Endothelial cell of umbilical vein (primary cell): Measurements from ENCODE around the gene ATP2B2. TPM values are rescaled to one million over a fixed set of nuclear protein-coding genes. Genes with fewer than 3 reads are reported as not detected.

Experiments
- BruUV-seq: library from RNA; stranded (reverse); fragments of 400-500 nt; replicated peaks from 2 replicates; lab custom pipeline; 2021; lab: Mats Ljungman, UMichigan
- CTCF ChIA-PET: fragments of 300-600, 350-600 bp; sonication (Branson Sonifier 250); formaldehyde crosslinking; loops from one replicate; lab custom pipeline; 2021; ENCODE audit warnings: antibody characterized with exemption, inconsistent platforms; lab: Charles Lee
- POLR2A ChIA-PET: fragments of 300-600, 350-600 bp; sonication (Branson Sonifier 250); formaldehyde crosslinking; loops from one replicate; lab custom pipeline; 2021; ENCODE audit warnings: antibody characterized with exemption, inconsistent platforms; lab: Charles Lee
- DNase-seq: peaks from one replicate; pipeline ENCODE4 v3.0.0-alpha.2; 2011; ENCODE audit warnings: low read depth, low spot score
- FAIRE-seq: peaks from 2 replicates; lab custom pipeline; 2011; peaks lifted over from hg19 to GRCh38; lab: Jason Lieb, UNC
- H2AFZ ChIP-seq: 2 replicates; pipeline ENCODE4 v1.6.0; 2012; ENCODE audit warnings: low read depth, low read length, control low read depth, inconsistent platforms
- H3K27ac ChIP-seq: 2 replicates; pipeline ENCODE4 v1.5.1; 2011; ENCODE audit warnings: low read depth, mild to moderate bottlenecking, control low read depth, low read length, moderate library complexity; ENCODE audit not compliant: insufficient read depth
- H3K27me3 ChIP-seq, 2 experiments: 2 replicates each; pipeline versions ENCODE4 v1.6.0 to v1.6.1; 2011; ENCODE audit warnings: low read length in 2 of 2, mixed read lengths in 1 of 2; ENCODE audit not compliant: control insufficient read depth in 2 of 2, insufficient read depth in 2 of 2
- H3K36me3 ChIP-seq, 2 experiments: 2 replicates in 1 of 2; 3 replicates in 1 of 2; pipeline ENCODE4 v1.5.1; 2011; ENCODE audit warnings: low read length in 2 of 2, mild to moderate bottlenecking in 1 of 2, moderate library complexity in 1 of 2; ENCODE audit not compliant: control insufficient read depth in 2 of 2, insufficient read depth in 2 of 2; ENCODE audit errors: extremely low read depth in 1 of 2
- H3K4me1 ChIP-seq: 3 replicates; pipeline ENCODE4 v1.5.1; 2011; ENCODE audit warnings: mild to moderate bottlenecking, low read length; ENCODE audit not compliant: control insufficient read depth, insufficient read depth; ENCODE audit errors: extremely low read depth
- H3K4me2 ChIP-seq: 2 replicates; pipeline ENCODE4 v1.6.1; 2011; ENCODE audit warnings: low read length, control low read depth, mixed read lengths; ENCODE audit not compliant: insufficient read depth
- H3K4me3 ChIP-seq, 3 experiments: fragments of 200-600 bp in 1 of 3; sonication (generic), shearing (Covaris generic) in 1 of 3; replicated peaks in 1 of 3; 2 replicates each; pipeline ENCODE4 v1.5.1; 2011 to 2016; ENCODE audit warnings: control low read depth in 3 of 3, low read length in 3 of 3, mild to moderate bottlenecking in 2 of 3, inconsistent platforms in 1 of 3, low read depth in 1 of 3, moderate library complexity in 1 of 3; ENCODE audit not compliant: insufficient read depth in 1 of 3
- H3K79me2 ChIP-seq: 2 replicates; pipeline ENCODE4 v1.6.0; 2012; ENCODE audit warnings: low read length, inconsistent platforms; ENCODE audit not compliant: control insufficient read depth, insufficient read depth
- H3K9ac ChIP-seq: replicated peaks from 2 replicates; pipeline ENCODE3; 2011; ENCODE audit warnings: low read length, control low read depth; ENCODE audit not compliant: insufficient read depth; ENCODE audit errors: extremely low read depth
- H3K9me1 ChIP-seq: replicated peaks from 3 replicates; pipeline ENCODE4 v1.6.0; 2011; ENCODE audit warnings: mild to moderate bottlenecking, low read length; ENCODE audit not compliant: control insufficient read depth, insufficient read depth; ENCODE audit errors: extremely low read depth
- H3K9me3 ChIP-seq: replicated peaks from 2 replicates; pipeline ENCODE4 v1.5.1; 2012; ENCODE audit warnings: low read length, inconsistent platforms; ENCODE audit not compliant: control insufficient read depth, insufficient read depth
- H4K20me1 ChIP-seq: replicated peaks from 2 replicates; pipeline ENCODE3; 2011; ENCODE audit warnings: mild to moderate bottlenecking, low read length; ENCODE audit not compliant: control insufficient read depth, insufficient read depth; ENCODE audit errors: extremely low read depth
- EZH2 ChIP-seq: IDR thresholded peaks from 2 replicates; pipeline ENCODE4 v1.6.1; 2012; ENCODE audit warnings: borderline replicate concordance, low read depth, mild to moderate bottlenecking, moderate library complexity, low read length, inconsistent platforms; ENCODE audit not compliant: severe bottlenecking
- FOS ChIP-seq: IDR thresholded peaks from 2 replicates; pipeline ENCODE4 v1.6.1; 2011; ENCODE audit warnings: mild to moderate bottlenecking, low read length, moderate library complexity, borderline replicate concordance; ENCODE audit not compliant: insufficient read depth
- GATA2 ChIP-seq: IDR thresholded peaks from 2 replicates; pipeline ENCODE4 v1.7.0; 2011; ENCODE audit warnings: low read depth, mild to moderate bottlenecking, moderate library complexity, mixed read lengths, low read length; ENCODE audit not compliant: insufficient read length, insufficient read depth
- JUN ChIP-seq: IDR thresholded peaks from 2 replicates; pipeline ENCODE4 v1.6.1; 2011; ENCODE audit warnings: borderline replicate concordance, low read depth; ENCODE audit not compliant: insufficient read length, insufficient read depth
- MAX ChIP-seq: IDR thresholded peaks from 2 replicates; pipeline ENCODE4 v1.6.1; 2011; ENCODE audit not compliant: insufficient read depth, insufficient read length
- MYC ChIP-seq: IDR thresholded peaks from one replicate; pipeline ENCODE4 v1.6.1; 2011; ENCODE audit warnings: mild to moderate bottlenecking, low read depth, low read length
- POLR2A ChIP-seq: IDR thresholded peaks from 2 replicates; pipeline ENCODE4 v1.6.1; 2012; ENCODE audit warnings: low read depth, mild to moderate bottlenecking, control low read depth, low read length
- POLR2AphosphoS5 ChIP-seq: IDR thresholded peaks from 2 replicates; pipeline ENCODE4 v1.6.1; 2012; ENCODE audit warnings: low read depth, mild to moderate bottlenecking, control low read depth, low read length, moderate library complexity; ENCODE audit not compliant: insufficient read depth
- dilution Hi-C: fragments of 300-500 bp; cut with MboI; formaldehyde crosslinking; loops from one replicate; pipeline ENCODE4 v1.15.0; 2019; ENCODE audit warnings: low sequenced_read_pairs; ENCODE audit not compliant: extremely low pct_ligation_motif_present
- intact Hi-C: fragments of 100-400 bp; cut with micrococcal nuclease; formaldehyde crosslinking; loops from one replicate; pipeline ENCODE4 v1.10.0; 2022
- polyA plus RNA-seq, 4 experiments: library from polyadenylated mRNA; depleted of rRNA in 3 of 4; stranded (reverse) in 3 of 4; unstranded in 1 of 4; fragments of >200 nt; gene quantifications; 2 replicates each; pipeline versions ENCODE4 v1.2.1 to v1.2.3, GENCODE V29; 2011 to 2012; ENCODE audit warnings: missing spikeins in 1 of 4
- total RNA-seq: library from RNA; stranded (reverse); gene quantifications from 2 replicates; pipeline ENCODE4 v1.2.3, GENCODE V29; 2021
- TF ChIP-seq, protein P1 (sequence below), 2 donors: IDR thresholded peaks; 1 replicate in 1 of 2; 2 replicates in 1 of 2; pipeline ENCODE4 v1.5.1; 2011; ENCODE audit warnings: low read length in 2 of 2, mild to moderate bottlenecking in 2 of 2, moderate library complexity in 2 of 2, control low read depth in 1 of 2, inconsistent platforms in 1 of 2, low read depth in 1 of 2; ENCODE audit not compliant: insufficient read depth in 1 of 2; ENCODE audit errors: extremely low read depth in 1 of 2

Gene ATP2B2
- total and polyA plus RNA-seq, 2 donors (not counting 3 experiments of a cell fraction or from before 2014, with no cell fraction given), result not detected

GRCh38 chr3:10377148-10377725 lies 128.1 kb downstream of the ATP2B2 start:
- no peaks in the 10 kb centered on the region for H3K79me2 ChIP-seq
- H3K27me3 ChIP-seq, result no peaks in the 10 kb centered on the region
- intact Hi-C loops, result no loop called here
- DNase-seq (no peak), FAIRE-seq (no peak)
- H3K9me3 ChIP-seq, result no peaks in the 10 kb centered on the region
- BruUV-seq, result no TSS peak
- no peak for TF ChIP-seq FOS
- TF ChIP-seq GATA2, result no peak
- TF ChIP-seq POLR2A, result no peak
- no peak for TF ChIP-seq MAX
- TF ChIP-seq, protein P1, sequence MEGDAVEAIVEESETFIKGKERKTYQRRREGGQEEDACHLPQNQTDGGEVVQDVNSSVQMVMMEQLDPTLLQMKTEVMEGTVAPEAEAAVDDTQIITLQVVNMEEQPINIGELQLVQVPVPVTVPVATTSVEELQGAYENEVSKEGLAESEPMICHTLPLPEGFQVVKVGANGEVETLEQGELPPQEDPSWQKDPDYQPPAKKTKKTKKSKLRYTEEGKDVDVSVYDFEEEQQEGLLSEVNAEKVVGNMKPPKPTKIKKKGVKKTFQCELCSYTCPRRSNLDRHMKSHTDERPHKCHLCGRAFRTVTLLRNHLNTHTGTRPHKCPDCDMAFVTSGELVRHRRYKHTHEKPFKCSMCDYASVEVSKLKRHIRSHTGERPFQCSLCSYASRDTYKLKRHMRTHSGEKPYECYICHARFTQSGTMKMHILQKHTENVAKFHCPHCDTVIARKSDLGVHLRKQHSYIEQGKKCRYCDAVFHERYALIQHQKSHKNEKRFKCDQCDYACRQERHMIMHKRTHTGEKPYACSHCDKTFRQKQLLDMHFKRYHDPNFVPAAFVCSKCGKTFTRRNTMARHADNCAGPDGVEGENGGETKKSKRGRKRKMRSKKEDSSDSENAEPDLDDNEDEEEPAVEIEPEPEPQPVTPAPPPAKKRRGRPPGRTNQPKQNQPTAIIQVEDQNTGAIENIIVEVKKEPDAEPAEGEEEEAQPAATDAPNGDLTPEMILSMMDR (IDR thresholded peaks at IDR 0.05; ENCODE audit: extremely low read depth in 1 of 2, insufficient read depth in 1 of 2, low read depth in 1 of 2, low read length in 2 of 2), result no peak
- TF ChIP-seq MYC, result no peak
- no peak for TF ChIP-seq JUN
- no peak for TF ChIP-seq POLR2AphosphoS5
- TF ChIP-seq EZH2, result no peak
- no peak overlapping the region for H3K27ac ChIP-seq
- H3K9ac ChIP-seq, result no peak overlapping the region
- dilution Hi-C loops, result no loop called here
- H3K9me1 ChIP-seq, result no peaks in the 10 kb centered on the region
- H4K20me1 ChIP-seq, result no peaks in the 10 kb centered on the region
- H3K4me3 ChIP-seq, result no peak overlapping the region
- no peaks in the 10 kb centered on the region for H3K36me3 ChIP-seq
- POLR2A ChIA-PET, result no interaction called here
- no peak overlapping the region for H3K4me2 ChIP-seq
- CTCF ChIA-PET, result interaction anchor here (0.6 to 1.4 kb wide), 2 partner anchors 8 to 10 kb away, joined by 3 to 4 read pairs; no protein-coding TSS in a partner anchor
- no peak overlapping the region for H2AFZ ChIP-seq
- H3K4me1 ChIP-seq, result no peaks in the 10 kb centered on the region
